ENCODE measurements around the gene CCDC57. TPM values are rescaled to one million over a fixed set of nuclear protein-coding genes. Genes with fewer than 3 reads are reported as not detected.
"Not testable (repeated sequence)": the region's sequence is repeated elsewhere in the genome, so short reads cannot be mapped to it uniquely, and the experiment has no call there.

The CCDC57 gene
- polyA plus RNA-seq, 1 donor = 45.6 TPM

- no CpG with 5 or more reads among the region's 33 CpGs for WGBS (ENCODE audit: insufficient coverage, low lambda C conversion rate)
- H3K27ac ChIP-seq (ENCODE audit: low read length); H3K27me3 ChIP-seq (ENCODE audit: control insufficient read depth, insufficient read depth, low read length); H3K4me3 ChIP-seq (ENCODE audit: low read length); H3K4me1 ChIP-seq (ENCODE audit: control insufficient read depth, insufficient read depth, low read length); DNase-seq: not testable (repeated sequence)
- Histone ChIP-seq H3K36me3 (ENCODE audit: control insufficient read depth, insufficient read depth, low read length) (peaks cover 80% of the 10 kb centered on the region), H3K9me3 (ENCODE audit: control insufficient read depth, low read depth, low read length) (peaks cover 13% of the 10 kb centered on the region)
Measured at GRCh38 chr17:82254746-82255145, 42.1 kb upstream of the CCDC57 start.

- H3K4me3 ChIP-seq (ENCODE audit: low read length); H3K4me1 ChIP-seq (ENCODE audit: control insufficient read depth, insufficient read depth, low read length); H3K27me3 ChIP-seq (ENCODE audit: control insufficient read depth, insufficient read depth, low read length); DNase-seq; H3K27ac ChIP-seq (ENCODE audit: low read length): not testable (repeated sequence)
- WGBS (ENCODE audit: insufficient coverage, low lambda C conversion rate) = no CpG with 5 or more reads among the region's 39 CpGs
- peaks cover 13% of the 10 kb centered on the region for H3K9me3 ChIP-seq (ENCODE audit: control insufficient read depth, low read depth, low read length)
- peaks cover 80% of the 10 kb centered on the region for H3K36me3 ChIP-seq (ENCODE audit: control insufficient read depth, insufficient read depth, low read length)
Measured at GRCh38 chr17:82254096-82254495, 41.5 kb upstream of the CCDC57 start.

- WGBS (ENCODE audit: insufficient coverage, low lambda C conversion rate) = no CpG with 5 or more reads among the region's 12 CpGs
- H3K27ac ChIP-seq (ENCODE audit: low read length) = no peak overlapping the region
- H3K4me1 ChIP-seq (ENCODE audit: control insufficient read depth, insufficient read depth, low read length) = no peaks in the 10 kb centered on the region
- H3K36me3 ChIP-seq (ENCODE audit: control insufficient read depth, insufficient read depth, low read length) = peaks cover 82% of the 10 kb centered on the region
- H3K27me3 ChIP-seq (ENCODE audit: control insufficient read depth, insufficient read depth, low read length) = no peaks in the 10 kb centered on the region
- no peak for DNase-seq
- H3K9me3 ChIP-seq (ENCODE audit: control insufficient read depth, low read depth, low read length) = peaks cover 13% of the 10 kb centered on the region
- H3K4me3 ChIP-seq (ENCODE audit: low read length) = no peak overlapping the region
Measured at GRCh38 chr17:82253179-82253544, 40.5 kb upstream of the CCDC57 start.

GRCh38 chr17:82252511-82253178 is 40.0 kb upstream of the CCDC57 start:
- Histone ChIP-seq H3K36me3 (ENCODE audit: control insufficient read depth, insufficient read depth, low read length) (peaks cover 83% of the 10 kb centered on the region), H3K4me1 (ENCODE audit: control insufficient read depth, insufficient read depth, low read length) (no peaks in the 10 kb centered on the region), H3K9me3 (ENCODE audit: control insufficient read depth, low read depth, low read length) (peaks cover 13% of the 10 kb centered on the region), H3K27ac (ENCODE audit: low read length) (no peak overlapping the region), H3K4me3 (ENCODE audit: low read length) (no peak overlapping the region), H3K27me3 (ENCODE audit: control insufficient read depth, insufficient read depth, low read length) (no peaks in the 10 kb centered on the region)
- WGBS (ENCODE audit: insufficient coverage, low lambda C conversion rate) = 97% methylated on average over 6 of the region's 28 CpGs
- DNase-seq = no peak

- 80% methylated on average over 2 of the region's 25 CpGs for WGBS (ENCODE audit: insufficient coverage, low lambda C conversion rate)
- H3K36me3 ChIP-seq (ENCODE audit: control insufficient read depth, insufficient read depth, low read length) = peaks cover 88% of the 10 kb centered on the region
- no peak overlapping the region for H3K27ac ChIP-seq (ENCODE audit: low read length)
- H3K4me1 ChIP-seq (ENCODE audit: control insufficient read depth, insufficient read depth, low read length) = no peaks in the 10 kb centered on the region
- H3K4me3 ChIP-seq (ENCODE audit: low read length) = no peak overlapping the region
- H3K27me3 ChIP-seq (ENCODE audit: control insufficient read depth, insufficient read depth, low read length) = no peaks in the 10 kb centered on the region
- H3K9me3 ChIP-seq (ENCODE audit: control insufficient read depth, low read depth, low read length) = peaks cover 13% of the 10 kb centered on the region
- DNase-seq = no peak
Measured at GRCh38 chr17:82250868-82251500, 38.3 kb upstream of the CCDC57 start.

- Histone ChIP-seq H3K4me3 (ENCODE audit: low read length) (no peak overlapping the region), H3K27me3 (ENCODE audit: control insufficient read depth, insufficient read depth, low read length) (no peaks in the 10 kb centered on the region), H3K27ac (ENCODE audit: low read length) (no peak overlapping the region), H3K9me3 (ENCODE audit: control insufficient read depth, low read depth, low read length) (peaks cover 12% of the 10 kb centered on the region), H3K36me3 (ENCODE audit: control insufficient read depth, insufficient read depth, low read length) (peaks cover 89% of the 10 kb centered on the region), H3K4me1 (ENCODE audit: control insufficient read depth, insufficient read depth, low read length) (no peaks in the 10 kb centered on the region)
- no CpG with 5 or more reads among the region's 33 CpGs for WGBS (ENCODE audit: insufficient coverage, low lambda C conversion rate)
- DNase-seq = no peak
Measured at GRCh38 chr17:82249896-82250581, 37.4 kb upstream of the CCDC57 start.

- no peak overlapping the region for H3K27ac ChIP-seq (ENCODE audit: low read length)
- H3K27me3 ChIP-seq (ENCODE audit: control insufficient read depth, insufficient read depth, low read length) = no peaks in the 10 kb centered on the region
- H3K4me1 ChIP-seq (ENCODE audit: control insufficient read depth, insufficient read depth, low read length) = no peaks in the 10 kb centered on the region
- no peak overlapping the region for H3K4me3 ChIP-seq (ENCODE audit: low read length)
- peaks cover 3% of the 10 kb centered on the region for H3K9me3 ChIP-seq (ENCODE audit: control insufficient read depth, low read depth, low read length)
- H3K36me3 ChIP-seq (ENCODE audit: control insufficient read depth, insufficient read depth, low read length) = peaks cover 96% of the 10 kb centered on the region
- no CpG with 5 or more reads among the region's 54 CpGs for WGBS (ENCODE audit: insufficient coverage, low lambda C conversion rate)
- no peak for DNase-seq
Measured at GRCh38 chr17:82248815-82249674, 36.4 kb upstream of the CCDC57 start.

GRCh38 chr17:82247856-82248671 is 35.4 kb upstream of the CCDC57 start:
- no peak for DNase-seq
- no peak overlapping the region for H3K4me3 ChIP-seq (ENCODE audit: low read length)
- no peak overlapping the region for H3K27ac ChIP-seq (ENCODE audit: low read length)
- peaks cover 100% of the 10 kb centered on the region for H3K36me3 ChIP-seq (ENCODE audit: control insufficient read depth, insufficient read depth, low read length)
- H3K27me3 ChIP-seq (ENCODE audit: control insufficient read depth, insufficient read depth, low read length) = no peaks in the 10 kb centered on the region
- WGBS (ENCODE audit: insufficient coverage, low lambda C conversion rate) = 83% methylated on average over 3 of the region's 28 CpGs
- H3K9me3 ChIP-seq (ENCODE audit: control insufficient read depth, low read depth, low read length) = peaks cover 2% of the 10 kb centered on the region
- peaks cover 2% of the 10 kb centered on the region for H3K4me1 ChIP-seq (ENCODE audit: control insufficient read depth, insufficient read depth, low read length)

- H3K27me3 ChIP-seq (ENCODE audit: control insufficient read depth, insufficient read depth, low read length) = no peaks in the 10 kb centered on the region
- DNase-seq = no peak
- H3K4me1 ChIP-seq (ENCODE audit: control insufficient read depth, insufficient read depth, low read length) = peaks cover 9% of the 10 kb centered on the region
- no peak overlapping the region for H3K27ac ChIP-seq (ENCODE audit: low read length)
- WGBS (ENCODE audit: insufficient coverage, low lambda C conversion rate) = no CpG with 5 or more reads among the region's 22 CpGs
- no peak overlapping the region for H3K4me3 ChIP-seq (ENCODE audit: low read length)
- H3K36me3 ChIP-seq (ENCODE audit: control insufficient read depth, insufficient read depth, low read length) = peaks cover 100% of the 10 kb centered on the region
- H3K9me3 ChIP-seq (ENCODE audit: control insufficient read depth, low read depth, low read length) = peaks cover 2% of the 10 kb centered on the region
Measured at GRCh38 chr17:82247182-82247823, 34.7 kb upstream of the CCDC57 start.

All from large intestine (tissue), 3 donors.